Bone marrow (tissue), 2 donors: ENCODE data around the gene TULP3.

Experiments used
- DNase-seq, 2 donors: peaks; one replicate each; lab custom pipeline; 2025; lab: John Stamatoyannopoulos, UW

The TULP3 gene

DNA sequence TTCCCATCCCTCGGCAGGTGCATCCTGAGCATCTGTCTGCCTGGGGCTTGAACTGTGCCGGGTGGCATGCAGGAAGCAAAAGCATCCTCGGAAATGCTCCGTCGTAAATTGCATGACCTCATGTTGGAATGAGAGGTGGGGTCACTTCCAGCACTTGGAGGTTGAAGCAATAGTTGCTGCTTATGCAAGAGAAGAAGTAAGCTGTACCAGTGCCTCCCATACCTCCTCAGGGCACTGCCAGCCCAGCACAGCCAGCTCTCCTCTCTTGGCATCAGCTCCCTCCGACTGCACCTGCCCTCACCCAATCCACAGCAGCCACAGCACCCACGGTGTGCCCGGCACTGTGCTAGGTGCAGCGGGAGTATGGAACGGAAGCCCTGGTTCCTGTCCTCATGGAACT lies 80.1 kb downstream of the TULP3 start:
- no peak for DNase-seq

DNA sequence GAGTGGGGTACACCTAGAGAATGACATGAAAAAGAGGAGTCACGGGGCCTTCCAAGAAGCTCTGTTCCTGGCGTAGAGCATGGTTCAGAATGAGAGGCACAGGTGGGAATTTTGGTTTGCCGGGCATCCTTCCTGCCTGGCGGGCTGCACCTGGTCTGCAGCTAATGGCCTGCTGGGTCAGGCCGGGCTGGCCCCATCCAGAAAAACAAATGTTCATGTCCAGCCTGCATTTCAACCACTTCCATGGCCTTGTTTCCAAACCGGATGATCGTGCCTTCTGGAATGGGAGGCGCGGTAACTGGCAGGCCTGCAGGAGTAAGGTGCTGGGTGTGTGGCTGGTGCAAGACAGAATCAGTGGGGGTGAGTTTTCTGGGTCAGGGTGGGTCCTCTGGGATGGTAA lies 82.9 kb downstream of the TULP3 start:
- DNase-seq: no peak

- DNase-seq: no peak
Measured at GRCh38 chr12:2974560-2974971, 83.9 kb downstream of the TULP3 start.

DNA sequence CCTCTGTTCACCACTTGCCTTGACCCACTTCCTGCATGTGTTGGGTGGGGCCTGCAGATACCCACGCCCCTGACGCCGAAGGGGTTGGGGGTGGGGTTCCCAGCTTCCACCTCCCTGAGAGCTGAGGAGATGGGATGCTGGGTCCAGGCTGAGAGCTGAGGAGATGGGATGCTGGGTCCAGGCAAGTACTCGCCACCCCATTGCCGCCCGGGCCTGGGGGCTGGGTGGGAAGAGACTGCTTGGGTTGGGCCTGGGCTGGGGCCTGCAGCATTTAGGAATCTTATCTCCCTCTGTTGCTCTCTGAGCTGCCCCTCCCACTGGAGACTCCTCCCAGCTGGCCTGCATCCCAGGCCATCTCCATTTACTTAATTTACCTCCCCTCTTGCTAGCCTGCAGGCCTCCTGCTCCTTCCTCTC lies 85.9 kb downstream of the TULP3 start:
- DNase-seq: no peak

GRCh38 chr12:2977776-2978175 lies 87.1 kb downstream of the TULP3 start:
- DNase-seq: no peak

DNA sequence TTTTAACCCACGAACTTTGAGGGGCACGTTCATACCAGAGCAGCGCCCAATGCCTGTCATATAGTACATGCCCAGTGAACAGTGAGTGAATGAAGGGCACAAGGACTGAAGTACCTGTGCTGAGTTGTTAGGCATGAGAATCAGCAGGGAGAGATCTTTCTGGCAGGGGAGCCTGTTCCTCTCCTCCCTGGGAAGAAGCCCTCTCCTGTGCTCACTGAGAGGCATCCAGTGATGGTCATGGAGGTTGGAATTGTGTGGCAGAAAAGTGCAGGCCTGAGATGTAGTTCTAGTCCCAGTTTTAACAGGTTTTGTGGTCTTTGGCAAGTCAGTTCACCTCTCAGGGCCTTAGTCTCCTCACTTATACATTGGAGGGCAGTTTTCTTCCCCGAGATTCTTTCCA lies 89.1 kb downstream of the TULP3 start:
- DNase-seq: no peak

GRCh38 chr12:2980630-2981029 lies 89.9 kb downstream of the TULP3 start:
- DNase-seq: no peak

- no peak for DNase-seq
Measured at GRCh38 chr12:2982361-2982760, 91.7 kb downstream of the TULP3 start.

DNA sequence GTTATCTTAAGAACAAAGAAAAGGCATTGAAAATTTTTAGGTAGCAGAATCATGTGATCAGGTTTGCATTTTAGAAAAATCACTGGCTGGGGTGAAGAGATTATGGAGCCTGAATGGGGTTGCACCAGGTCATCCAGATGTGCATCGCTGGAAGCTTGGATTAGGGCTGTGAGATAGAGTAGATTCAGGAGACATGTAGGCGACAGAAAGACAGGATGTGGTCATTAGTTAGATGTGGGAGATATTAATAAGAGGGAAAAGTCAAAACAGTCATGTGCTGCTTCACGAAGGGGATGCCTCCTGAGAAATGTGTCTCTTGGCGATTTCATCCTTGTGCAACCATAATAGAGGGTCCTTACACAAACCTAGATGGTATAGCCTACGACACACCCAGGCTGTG lies 93.6 kb downstream of the TULP3 start:
- no peak for DNase-seq

- no peak for DNase-seq
Measured at GRCh38 chr12:2984698-2985097, 94.0 kb downstream of the TULP3 start.

DNA sequence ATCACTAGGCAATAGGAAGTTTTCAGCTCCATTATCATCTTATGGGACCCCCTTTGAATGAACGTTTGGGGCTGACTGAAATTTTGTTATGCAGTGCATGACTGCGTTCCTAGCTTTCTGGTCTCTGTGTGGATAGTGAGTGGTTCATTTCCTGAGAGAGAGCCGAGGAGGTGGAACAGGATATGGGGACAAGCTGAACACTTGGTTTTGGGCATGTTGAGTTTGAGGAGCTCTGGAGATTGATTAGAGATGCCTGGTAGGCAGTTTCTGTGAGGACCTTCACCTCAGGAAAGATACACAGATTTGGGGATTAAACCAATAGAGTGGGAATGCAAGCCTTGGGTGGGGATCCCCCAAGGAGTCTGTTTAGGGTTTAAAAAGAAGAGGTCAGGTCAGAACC lies 96.2 kb downstream of the TULP3 start:
- no peak for DNase-seq

- no peak for DNase-seq
Measured at GRCh38 chr12:2988494-2988893, 97.8 kb downstream of the TULP3 start.
